Camera-type eye (tissue), 1 donor: ENCODE measurements around the gene CNNM2. TPM values are rescaled to one million over a fixed set of nuclear protein-coding genes. Genes with fewer than 3 reads are reported as not detected.

ENCODE experiments used
- total RNA-seq: library from RNA; depleted of rRNA; stranded (reverse); fragments of >200 nt; gene quantifications from one replicate; pipeline ENCODE4 v1.2.3, GENCODE V29; 2014

Gene CNNM2
- total RNA-seq = 29.4 TPM

DNA sequence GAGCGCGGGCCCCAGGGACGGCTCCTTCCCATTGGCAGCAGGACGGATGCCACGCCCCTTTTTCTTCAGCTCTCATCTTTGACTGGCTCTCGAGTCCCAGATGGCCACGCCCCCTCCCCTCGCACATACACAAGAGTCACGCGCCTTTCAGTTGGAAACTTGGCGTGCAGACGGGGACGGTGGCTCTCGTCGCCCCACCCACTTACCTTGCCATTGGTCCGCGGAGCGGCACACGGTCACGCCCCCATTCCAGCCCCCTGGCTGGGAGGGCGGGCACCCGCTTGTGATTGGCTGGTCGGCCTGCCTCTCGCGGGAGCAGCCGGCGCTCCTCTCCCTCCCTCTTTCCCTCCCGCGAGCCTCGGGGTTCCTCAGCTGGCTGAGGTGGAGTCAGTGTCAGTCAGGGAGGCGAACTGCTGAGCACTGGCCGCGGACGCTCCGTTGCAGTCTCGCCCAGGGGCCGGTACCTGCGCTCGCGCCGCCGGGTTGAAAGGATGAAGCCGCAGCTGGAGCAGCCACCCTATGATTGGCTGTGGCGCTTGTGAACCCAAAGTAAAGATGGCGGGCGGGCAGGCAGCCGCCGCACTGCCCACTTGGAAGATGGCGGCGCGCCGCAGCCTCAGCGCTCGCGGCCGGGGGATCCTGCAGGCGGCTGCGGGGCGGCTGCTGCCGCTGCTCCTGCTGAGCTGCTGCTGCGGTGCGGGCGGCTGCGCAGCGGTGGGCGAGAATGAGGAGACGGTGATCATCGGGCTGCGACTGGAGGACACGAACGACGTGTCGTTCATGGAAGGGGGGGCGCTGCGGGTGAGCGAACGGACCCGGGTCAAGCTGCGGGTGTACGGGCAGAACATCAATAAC lies at the start of gene CNNM2:
CNNM2 (plus strand) TSS at position 333 of the 855 bp plus-strand sequence; CDS start at position 520, 187 bp downstream.

DNA sequence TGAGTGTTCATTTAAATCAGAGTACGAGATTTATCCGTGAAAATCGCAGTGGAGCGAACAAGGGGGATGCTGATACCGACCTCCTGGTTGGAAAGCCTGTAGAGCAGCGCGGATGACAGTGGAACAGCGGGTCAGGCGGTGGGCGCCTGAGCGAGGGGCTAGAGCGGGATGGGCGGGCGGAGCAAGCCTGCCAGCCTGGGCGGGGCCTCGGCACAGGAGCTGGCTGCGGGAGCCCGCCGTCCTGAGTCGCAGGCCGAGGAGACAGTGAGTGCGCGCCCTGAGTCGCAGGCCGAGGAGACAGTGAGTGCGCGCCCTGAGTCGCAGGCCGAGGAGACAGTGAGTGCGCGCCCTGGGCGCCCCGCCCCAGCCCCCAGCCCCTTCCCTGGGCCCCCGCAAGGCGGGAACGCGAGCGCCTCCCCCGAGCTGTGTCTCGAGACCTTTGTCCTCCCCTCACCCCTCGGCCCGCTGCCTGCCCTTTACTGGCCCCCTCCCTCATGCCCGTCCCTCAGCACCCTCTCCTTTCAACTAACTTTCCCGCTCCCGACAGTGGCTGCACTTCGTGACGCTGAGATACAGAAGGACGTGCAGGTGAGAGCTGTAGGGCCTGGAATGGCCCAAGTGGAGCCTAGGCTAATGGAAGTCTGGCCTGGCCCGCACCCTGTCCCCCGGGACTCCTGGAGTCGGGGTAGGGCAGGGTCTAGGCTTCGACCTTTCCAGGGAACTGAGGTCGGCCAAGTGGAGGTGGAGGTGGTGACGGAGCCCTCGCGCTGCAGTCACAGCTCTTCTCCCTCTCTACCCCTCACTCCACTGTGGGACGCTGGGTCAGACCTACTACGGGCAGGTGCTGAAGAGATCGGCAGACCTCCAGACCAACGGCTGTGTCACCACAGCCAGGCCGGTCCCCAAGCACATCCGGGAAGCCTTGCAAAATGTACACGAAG lies 48.6 kb upstream of the CNNM2 start, which contains the start of gene AS3MT:
AS3MT (plus strand) TSS at position 213 of the 941 bp plus-strand sequence; CDS start at position 336, 123 bp downstream.

Other genes with a start within 250 kb of the CNNM2 start
- 21.6 TPM for gene ARL3, start 203.9 kb upstream of the CNNM2 start, total RNA-seq
- 16.8 TPM for gene SFXN2, start 203.7 kb upstream of the CNNM2 start, total RNA-seq
- gene WBP1L, start 174.3 kb upstream of the CNNM2 start, total RNA-seq = 80.5 TPM
- gene CYP17A1, start 80.9 kb upstream of the CNNM2 start, total RNA-seq = 0.33 TPM
- 49.5 TPM for gene BORCS7, start 64.0 kb upstream of the CNNM2 start, total RNA-seq
- 15.9 TPM for gene AS3MT, start 48.8 kb upstream of the CNNM2 start, total RNA-seq